GM23248 (cell line): ENCODE results near the gene KRCC1.

Experiments used
- EZH2 ChIP-seq: fragments of 200-600 bp; sonication (generic); IDR thresholded peaks from 2 replicates; pipeline ENCODE4 v1.6.1; 2018; ENCODE audit warnings: antibody characterized with exemption, mild to moderate bottlenecking; ENCODE audit not compliant: insufficient read depth, poor library complexity, severe bottlenecking
- EZH2phosphoT487 ChIP-seq: fragments of 200-600 bp; sonication (generic); IDR thresholded peaks from 2 replicates; pipeline ENCODE4 v1.6.1; 2018; ENCODE audit warnings: antibody characterized with exemption, moderate library complexity, mild to moderate bottlenecking, low read depth; ENCODE audit not compliant: insufficient read depth

DNA sequence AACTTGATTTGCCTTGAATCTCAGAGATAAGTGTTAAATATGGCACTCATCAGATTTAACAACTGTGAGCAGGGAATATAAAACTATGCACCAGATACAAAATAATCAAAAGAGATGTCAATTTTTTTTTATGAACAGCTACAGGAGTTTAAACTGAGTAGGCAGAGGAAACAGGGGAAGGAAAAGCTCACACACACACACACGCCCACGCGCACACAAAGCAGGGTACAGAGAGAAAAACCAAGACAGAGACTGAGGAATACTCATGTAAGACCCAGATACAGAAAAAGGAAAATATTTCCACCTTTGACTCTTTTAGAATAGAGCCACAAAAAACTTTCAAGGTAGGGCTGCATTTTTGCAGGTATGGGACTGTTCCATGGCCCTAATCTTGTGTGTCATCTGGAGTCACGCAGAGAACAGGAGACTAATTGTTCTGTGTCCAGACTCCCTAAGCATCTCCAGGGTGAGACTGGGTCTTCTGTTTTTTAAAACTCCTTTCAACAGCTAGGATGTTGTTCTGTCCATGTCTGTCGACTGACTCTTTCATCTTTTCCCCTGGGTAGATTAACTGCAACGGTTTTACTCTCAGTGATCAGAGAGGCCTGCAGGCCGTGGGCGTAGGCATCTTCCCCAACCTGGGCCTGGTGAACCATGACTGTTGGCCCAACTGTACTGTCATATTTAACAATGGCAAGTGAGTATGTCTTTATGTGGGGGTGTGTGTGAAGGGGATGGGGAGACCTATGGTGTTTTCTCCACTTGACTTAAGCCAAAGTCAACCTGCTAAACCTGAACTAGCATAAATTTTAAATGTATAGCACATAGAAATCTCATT is 35.1 kb upstream of the KRCC1 start:
- TF ChIP-seq EZH2 (no peak), EZH2phosphoT487 (no peak)
